ENCODE measurements around the gene RSPH3. TPM values are rescaled to one million over a fixed set of nuclear protein-coding genes. Genes with fewer than 3 reads are reported as not detected.

Gene RSPH3
- total and polyA plus RNA-seq, 2 of the 13 experiments (the other 11 are each of a cell fraction or from before 2014, with no cell fraction given) = 1.3 to 3.5 TPM

GRCh38 chr6:159044899-159045727 is 45.1 kb upstream of the RSPH3 start, which contains the start of gene TAGAP:
Gene TAGAP (minus strand): TSS chr6:159044991. CDS start chr6:159044146, 845 bp downstream.
- FAIRE-seq (no peak), ATAC-seq (no peak), DNase-seq (ENCODE audit: low spot score) (no peak)
- no peak within 1 kb of the TSS for H3K27ac ChIP-seq (ENCODE audit: extremely low read length, insufficient read depth, low read length)
- H3K9me3 ChIP-seq (ENCODE audit: low read length) = no peaks in the 10 kb centered on the region
- in situ Hi-C loops (cut with HindIII; ENCODE audit: extremely low pct_ligation_motif_present, low pct_unique_long_range_greater_than_20kb) = loop anchor here (5.0 kb wide), 1 partner anchor 62 kb away; no protein-coding TSS in a partner anchor
- no peak within 1 kb of the TSS for H3K9ac ChIP-seq (ENCODE audit: insufficient read depth, low read depth, low read length)
- WGBS (ENCODE audit: low lambda C conversion rate) = 7% methylated on average over 15 of the region's 15 CpGs
- no peaks in the 10 kb centered on the region for H3K4me1 ChIP-seq (ENCODE audit: insufficient read depth, low read length)
- no TSS peak for BruUV-seq (replicated peaks)
- no peak for TF ChIP-seq SRY (CRISPR knock-in tag; IDR thresholded peaks at IDR 0.05)
- TF ChIP-seq MNT (IDR thresholded peaks at IDR 0.05) = peak; percentile 54; the same call in 1 of the 2 replicates
- no peaks in the 10 kb centered on the region for H3K79me2 ChIP-seq (ENCODE audit: insufficient read depth, low read length)
- peaks cover 10 to 68% of the 10 kb centered on the region in 2 experiments; a peak in 4 of 5 replicates for H3K27me3 ChIP-seq (ENCODE audit: control insufficient read depth in 1 of 2, insufficient read depth in 2 of 2, low read length in 2 of 2)
- no peak within 1 kb of the TSS for H3K4me2 ChIP-seq (ENCODE audit: low read depth, low read length)
- intact Hi-C loops (cut with micrococcal nuclease; ENCODE audit: unreplicated experiment) = no loop called here
- H2AFZ ChIP-seq (ENCODE audit: low read length) = no peak within 1 kb of the TSS
- no peak within 1 kb of the TSS for H3K4me3 ChIP-seq (replicated peaks in 1 of 3; ENCODE audit: insufficient read depth in 1 of 3, low read depth in 2 of 3, low read length in 3 of 3)
- POLR2A ChIA-PET = no interaction called here
- H4K20me1 ChIP-seq (ENCODE audit: insufficient read depth, low read length) = no peaks in the 10 kb centered on the region
- CTCF ChIA-PET (ENCODE audit: low intra/inter-chr PET ratio, low total read pairs) = no interaction called here
- H3K36me3 ChIP-seq (replicated peaks in 1 of 2; ENCODE audit: control insufficient read depth in 1 of 2, insufficient read depth in 2 of 2, low read length in 2 of 2) = no peaks in the 10 kb centered on the region

- WGBS (ENCODE audit: low lambda C conversion rate) = 2% methylated on average over 7 of the region's 7 CpGs
- ChIA-PET POLR2A (no interaction called here), CTCF (ENCODE audit: low intra/inter-chr PET ratio, low total read pairs) (interaction anchor here (2.4 to 2.6 kb wide), 2 partner anchors 60 to 91 kb away, joined by 16 to 17 read pairs; no protein-coding TSS in a partner anchor)
- BruUV-seq (replicated peaks) = no TSS peak
- Histone ChIP-seq H3K4me3 (replicated peaks in 1 of 3; ENCODE audit: insufficient read depth in 1 of 3, low read depth in 2 of 3, low read length in 3 of 3) (no peak overlapping the region), H2AFZ (ENCODE audit: low read length) (no peak overlapping the region), H3K27ac (ENCODE audit: extremely low read length, insufficient read depth, low read length) (no peak overlapping the region), H3K36me3 (replicated peaks in 1 of 2; ENCODE audit: control insufficient read depth in 1 of 2, insufficient read depth in 2 of 2, low read length in 2 of 2) (no peaks in the 10 kb centered on the region), H4K20me1 (ENCODE audit: insufficient read depth, low read length) (no peaks in the 10 kb centered on the region), H3K79me2 (ENCODE audit: insufficient read depth, low read length) (no peaks in the 10 kb centered on the region), H3K4me2 (ENCODE audit: low read depth, low read length) (no peak overlapping the region), H3K9me3 (ENCODE audit: low read length) (no peaks in the 10 kb centered on the region), H3K4me1 (ENCODE audit: insufficient read depth, low read length) (no peaks in the 10 kb centered on the region), H3K27me3 (ENCODE audit: control insufficient read depth in 1 of 2, insufficient read depth in 2 of 2, low read length in 2 of 2) (peaks cover 12 to 76% of the 10 kb centered on the region in 2 experiments; a peak in 4 of 5 replicates), H3K9ac (ENCODE audit: insufficient read depth, low read depth, low read length) (no peak overlapping the region)
- no peak for ATAC-seq
- in situ Hi-C loops (cut with HindIII; ENCODE audit: extremely low pct_ligation_motif_present, low pct_unique_long_range_greater_than_20kb) (loop anchor here (5.0 kb wide), 1 partner anchor 63 kb away; no protein-coding TSS in a partner anchor), intact Hi-C loops (cut with micrococcal nuclease; ENCODE audit: unreplicated experiment) (no loop called here)
- no peak for DNase-seq (ENCODE audit: low spot score)
- no peak for FAIRE-seq
- TF ChIP-seq SP5 (CRISPR knock-in tag; IDR thresholded peaks at IDR 0.05; ENCODE audit: borderline replicate concordance, low read depth) (no peak), HNRNPL (IDR thresholded peaks at IDR 0.05; ENCODE audit: low read depth, low read length) (no peak), ZNF878 (CRISPR knock-in tag; IDR thresholded peaks at IDR 0.05) (no peak), CENPX (CRISPR knock-in tag; IDR thresholded peaks at IDR 0.05) (no peak), SNRNP70 (IDR thresholded peaks at IDR 0.05; ENCODE audit: low read depth, low read length) (no peak), FUBP1 (CRISPR knock-in tag; IDR thresholded peaks at IDR 0.05; ENCODE audit: borderline replicate concordance) (no peak), ZNF124 (CRISPR knock-in tag; IDR thresholded peaks at IDR 0.05) (no peak), PBX3 (CRISPR knock-in tag; IDR thresholded peaks at IDR 0.05; ENCODE audit: borderline replicate concordance) (no peak)
Measured at GRCh38 chr6:159043947-159044346, 43.9 kb upstream of the RSPH3 start.
